T-cell (primary cell): ENCODE results near the gene CYP24A1. TPM values are rescaled to one million over a fixed set of nuclear protein-coding genes. Genes with fewer than 3 reads are reported as not detected.

Experiments
- ATAC-seq, 4 experiments: fragments of 200-7000 bp in 3 of 4; fragments of 150-1000 bp in 1 of 4; cut with Tn5 transposase; replicated peaks in 1 of 4; 1 replicate in 3 of 4; 2 replicates in 1 of 4; pipeline ENCODE4 v1.10.0; 2021; ENCODE audit warnings: moderate library complexity in 3 of 4, mild to moderate bottlenecking in 2 of 4, moderate number of reproducible peaks in 1 of 4
- CTCF ChIA-PET, 2 donors: fragments of 300-600 bp; sonication (Branson Sonifier 250); formaldehyde crosslinking; loops; one replicate each; lab custom pipeline; 2022; ENCODE audit warnings: antibody characterized with exemption in 2 of 2; lab: Charles Lee
- POLR2A ChIA-PET, 2 donors: fragments of 300-600 bp; sonication (Branson Sonifier 250); formaldehyde crosslinking; loops; one replicate each; lab custom pipeline; 2022; ENCODE audit warnings: antibody characterized with exemption in 2 of 2; lab: Charles Lee
- DNase-seq, 35 experiments: peaks; one replicate each; pipeline versions ENCODE4 v3.0.0 to v3.0.0-alpha.2; 2013 to 2023
- H3K27ac ChIP-seq: one replicate; pipeline ENCODE4 v1.5.1; 2013; ENCODE audit warnings: low read length
- H3K27me3 ChIP-seq, 2 experiments: replicated peaks in 1 of 2; 1 replicate in 1 of 2; 2 replicates in 1 of 2; pipeline versions ENCODE4 v1.6.1 to v1.7.0; 2013; ENCODE audit warnings: low read length in 1 of 2, mixed read lengths in 1 of 2; ENCODE audit not compliant: control insufficient read depth in 2 of 2, insufficient read depth in 2 of 2; ENCODE audit errors: extremely low read depth in 1 of 2
- H3K36me3 ChIP-seq, 2 donors: 1 replicate in 1 of 2; 2 replicates in 1 of 2; pipeline versions ENCODE4 v1.6.1 to v1.7.0; 2013; ENCODE audit warnings: low read length in 1 of 2; ENCODE audit not compliant: control insufficient read depth in 2 of 2, insufficient read depth in 1 of 2; ENCODE audit errors: extremely low read depth in 1 of 2
- H3K4me1 ChIP-seq, 2 experiments: 1 replicate in 1 of 2; 2 replicates in 1 of 2; pipeline versions ENCODE4 v1.6.1 to v1.7.0; 2013; ENCODE audit warnings: low read length in 2 of 2, mixed read lengths in 1 of 2; ENCODE audit not compliant: insufficient read depth in 2 of 2, control insufficient read depth in 1 of 2; ENCODE audit errors: extremely low read depth in 1 of 2
- H3K4me3 ChIP-seq, 2 donors: 1 replicate in 1 of 2; 2 replicates in 1 of 2; pipeline versions ENCODE4 v1.5.1 to v1.7.0; 2013; ENCODE audit warnings: mild to moderate bottlenecking in 2 of 2, low read length in 1 of 2, moderate library complexity in 1 of 2; ENCODE audit not compliant: control insufficient read depth in 1 of 2; ENCODE audit errors: extremely low read depth in 1 of 2
- H3K9me3 ChIP-seq: 2 replicates; pipeline ENCODE4 v1.7.0; 2013
- H3K27ac Mint-ChIP-seq, 2 donors: one replicate each; pipeline ENCODE4 v1.8.0; 2020 to 2021; ENCODE audit warnings: mild to moderate bottlenecking in 2 of 2, mixed read lengths in 2 of 2
- H3K27me3 Mint-ChIP-seq, 2 donors: one replicate each; pipeline ENCODE4 v1.8.0; 2021 to 2022; ENCODE audit warnings: mixed read lengths in 2 of 2
- H3K36me3 Mint-ChIP-seq: one replicate; pipeline ENCODE4 v1.8.0; 2021; ENCODE audit warnings: mixed read lengths
- H3K4me1 Mint-ChIP-seq, 3 donors: one replicate each; pipeline ENCODE4 v1.8.0; 2020 to 2022; ENCODE audit warnings: mixed read lengths in 3 of 3, mild to moderate bottlenecking in 1 of 3
- H3K4me3 Mint-ChIP-seq, 3 donors: one replicate each; pipeline ENCODE4 v1.8.0; 2020 to 2022; ENCODE audit warnings: mild to moderate bottlenecking in 3 of 3, mixed read lengths in 3 of 3, moderate library complexity in 3 of 3
- H3K9me3 Mint-ChIP-seq, 3 donors: one replicate each; pipeline ENCODE4 v1.8.0; 2020 to 2022; ENCODE audit warnings: mixed read lengths in 3 of 3
- WGBS: methylation state at CpG from one replicate; pipeline ENCODE4 v1.1.5; 2013; ENCODE audit warnings: missing lambda C conversion rate; ENCODE audit not compliant: insufficient coverage; 5-methylcytosine and 5-hydroxymethylcytosine counted together
- total RNA-seq, 35 experiments: library from RNA in 6 of 35; stranded (reverse) in 6 of 35; fragments of 120-200 nt in 1 of 35; gene quantifications; one replicate each; pipeline versions ENCODE4 v1.2.1 to v1.2.4 and lab custom pipeline; 2013 to 2026

Gene CYP24A1
- total RNA-seq, 5 donors from 2014 or later (not counting 1 experiment from before 2014, with no cell fraction given), result 0.13 to 0.79 (median 0.42) TPM; not detected in 1

GRCh38 chr20:54212226-54212625 is 38.4 kb upstream of the CYP24A1 start:
- Histone ChIP-seq H3K36me3 (peaks cover 8 to 15% of the 10 kb centered on the region in 2 donors), H3K4me1 (peaks cover 10 to 12% of the 10 kb centered on the region in 2 experiments), H3K27ac (no peak overlapping the region), H3K4me3 (no peak overlapping the region), H3K9me3 (no peaks in the 10 kb centered on the region), H3K27me3 (no peaks in the 10 kb centered on the region)
- Mint-ChIP-seq H3K27me3 (no peaks in the 10 kb centered on the region), H3K27ac (no peak overlapping the region), H3K4me1 (peaks cover 34 to 53% (median 48%) of the 10 kb centered on the region in 3 donors), H3K36me3 (peaks cover 22% of the 10 kb centered on the region), H3K9me3 (no peaks in the 10 kb centered on the region), H3K4me3 (no peak overlapping the region)
- ATAC-seq, result no peak
- no CpG with 5 or more reads among the region's 1 CpG for WGBS
- ChIA-PET POLR2A (no interaction called here), CTCF (interaction anchor here (0.5 to 1.4 kb wide), 2 partner anchors 13 to 469 kb away, joined by 4 to 6 read pairs; no protein-coding TSS in a partner anchor)
- no peak for DNase-seq

GRCh38 chr20:54209216-54209813 is 35.5 kb upstream of the CYP24A1 start:
- peaks cover under 1 to 3% of the 10 kb centered on the region in 2 donors for H3K36me3 ChIP-seq
- H3K36me3 Mint-ChIP-seq, result peaks cover 7% of the 10 kb centered on the region
- H3K9me3 ChIP-seq, result no peaks in the 10 kb centered on the region
- H3K4me3 Mint-ChIP-seq, result peak overlapping the region; percentile 85 to 92 (median 86)
- ATAC-seq, result no peak
- H3K27me3 Mint-ChIP-seq, result no peaks in the 10 kb centered on the region
- peak overlapping the region in 1 of 2 donors; percentile 22 for H3K27ac Mint-ChIP-seq
- ChIA-PET CTCF (interaction anchor here in 1 of 2 donors (0.6 to 2.3 kb wide), 4 partner anchors 9 to 162 kb away, joined by 3 to 8 read pairs (median 4); no protein-coding TSS in a partner anchor), POLR2A (no interaction called here)
- no CpG with 5 or more reads among the region's 5 CpGs for WGBS
- H3K4me1 ChIP-seq, result peaks cover 10 to 12% of the 10 kb centered on the region in 2 experiments
- H3K4me1 Mint-ChIP-seq, result peaks cover 34 to 48% (median 46%) of the 10 kb centered on the region in 3 donors
- H3K27me3 ChIP-seq, result peaks cover 0 to 4% of the 10 kb centered on the region in 2 experiments
- no peaks in the 10 kb centered on the region for H3K9me3 Mint-ChIP-seq
- DNase-seq, result no peak
- no peak overlapping the region for H3K27ac ChIP-seq
- no peak overlapping the region for H3K4me3 ChIP-seq

- ATAC-seq (peak in 2 of 4 experiments; percentile 4 to 6), DNase-seq (no peak)
- Mint-ChIP-seq H3K4me3 (peak overlapping the region; percentile 85 to 92 (median 86)), H3K36me3 (peaks cover 4% of the 10 kb centered on the region), H3K4me1 (peaks cover 34 to 44% (median 42%) of the 10 kb centered on the region in 3 donors), H3K27me3 (no peaks in the 10 kb centered on the region), H3K9me3 (no peaks in the 10 kb centered on the region), H3K27ac (peak overlapping the region; percentile 58 to 85)
- ChIA-PET POLR2A (interaction anchor here in 1 of 2 donors (0.6 to 1.0 kb wide), 2 partner anchors 8 to 11 kb away, joined by 3 read pairs; no protein-coding TSS in a partner anchor), CTCF (interaction anchor here (0.5 to 2.3 kb wide), 8 partner anchors 8 to 1799 kb away, joined by 3 to 8 read pairs (median 3); no protein-coding TSS in a partner anchor)
- 0% methylated on average over 11 of the region's 15 CpGs for WGBS
- peaks cover 0 to 2% of the 10 kb centered on the region in 2 donors for H3K36me3 ChIP-seq
- H3K27me3 ChIP-seq, result peaks cover 0 to 4% of the 10 kb centered on the region in 2 experiments
- no peaks in the 10 kb centered on the region for H3K9me3 ChIP-seq
- H3K4me1 ChIP-seq, result peaks cover 10 to 12% of the 10 kb centered on the region in 2 experiments
- peak overlapping the region; percentile 23 for H3K27ac ChIP-seq
- peak overlapping the region; percentile 77 to 89 for H3K4me3 ChIP-seq
These were observed 34.9 kb upstream of the CYP24A1 start for GRCh38 chr20:54208548-54209176.

GRCh38 chr20:54207743-54208547 is 34.2 kb upstream of the CYP24A1 start, which contains the start of gene PFDN4:
Gene PFDN4, plus strand, starts transcription at chr20:54208087. Its CDS starts 14 bp downstream, at chr20:54208101.
- Histone ChIP-seq H3K4me1 (peaks cover 10 to 12% of the 10 kb centered on the region in 2 experiments), H3K27me3 (peaks cover 0 to 4% of the 10 kb centered on the region in 2 experiments), H3K9me3 (no peaks in the 10 kb centered on the region), H3K27ac (peak within 1 kb of the TSS; percentile 99), H3K4me3 (peak within 1 kb of the TSS; percentile 77 to 89), H3K36me3 (peaks cover 0 to 2% of the 10 kb centered on the region in 2 donors)
- WGBS, result under 1% methylated on average over 66 of the region's 76 CpGs
- H3K4me3 Mint-ChIP-seq, result peak within 1 kb of the TSS; percentile 92 to 98 (median 95)
- POLR2A ChIA-PET, result interaction anchor here in 1 of 2 donors (0.6 to 1.0 kb wide), 3 partner anchors 9 to 598 kb away, joined by 3 read pairs; no protein-coding TSS in a partner anchor
- peaks cover 33 to 44% (median 41%) of the 10 kb centered on the region in 3 donors for H3K4me1 Mint-ChIP-seq
- peak within 1 kb of the TSS; percentile 100 for H3K27ac Mint-ChIP-seq
- ATAC-seq, result peak; percentile 90 to 92 (median 90)
- H3K9me3 Mint-ChIP-seq, result no peaks in the 10 kb centered on the region
- H3K36me3 Mint-ChIP-seq, result peaks cover 4% of the 10 kb centered on the region
- H3K27me3 Mint-ChIP-seq, result no peaks in the 10 kb centered on the region
- peak; percentile 37 to 86 (median 64) for DNase-seq
- CTCF ChIA-PET, result interaction anchor here (0.5 to 2.3 kb wide), 9 partner anchors 8 to 1798 kb away, joined by 3 to 8 read pairs (median 3); no protein-coding TSS in a partner anchor

GRCh38 chr20:54207053-54207742 is 33.4 kb upstream of the CYP24A1 start:
- ChIA-PET POLR2A (interaction anchor here in 1 of 2 donors (0.6 kb wide), 1 partner anchor 809 kb away, joined by 3 read pairs; no protein-coding TSS in a partner anchor), CTCF (interaction anchor here in 1 of 2 donors (0.5 to 1.0 kb wide), 5 partner anchors 103 to 1797 kb away, joined by 3 to 8 read pairs (median 3); no protein-coding TSS in a partner anchor)
- Mint-ChIP-seq H3K9me3 (no peaks in the 10 kb centered on the region), H3K27ac (peak overlapping the region; percentile 100), H3K4me1 (peaks cover 27 to 36% (median 34%) of the 10 kb centered on the region in 3 donors), H3K27me3 (no peaks in the 10 kb centered on the region), H3K4me3 (peak overlapping the region; percentile 92 to 98 (median 95)), H3K36me3 (peaks cover 4% of the 10 kb centered on the region)
- peak overlapping the region; percentile 77 to 89 for H3K4me3 ChIP-seq
- no peak overlapping the region for H3K27ac ChIP-seq
- ATAC-seq (no peak), DNase-seq (no peak)
- H3K27me3 ChIP-seq, result peaks cover 0 to 4% of the 10 kb centered on the region in 2 experiments
- no peaks in the 10 kb centered on the region for H3K9me3 ChIP-seq
- no CpG with 5 or more reads among the region's 7 CpGs for WGBS
- peaks cover 10 to 12% of the 10 kb centered on the region in 2 experiments for H3K4me1 ChIP-seq
- peaks cover 0 to 2% of the 10 kb centered on the region in 2 donors for H3K36me3 ChIP-seq
